ENCODE data around the gene USP12. TPM values are rescaled to one million over a fixed set of nuclear protein-coding genes. Genes with fewer than 3 reads are reported as not detected.

USP12 gene
- total RNA-seq, 1 donor from 2014 or later = 24.9 TPM

DNA sequence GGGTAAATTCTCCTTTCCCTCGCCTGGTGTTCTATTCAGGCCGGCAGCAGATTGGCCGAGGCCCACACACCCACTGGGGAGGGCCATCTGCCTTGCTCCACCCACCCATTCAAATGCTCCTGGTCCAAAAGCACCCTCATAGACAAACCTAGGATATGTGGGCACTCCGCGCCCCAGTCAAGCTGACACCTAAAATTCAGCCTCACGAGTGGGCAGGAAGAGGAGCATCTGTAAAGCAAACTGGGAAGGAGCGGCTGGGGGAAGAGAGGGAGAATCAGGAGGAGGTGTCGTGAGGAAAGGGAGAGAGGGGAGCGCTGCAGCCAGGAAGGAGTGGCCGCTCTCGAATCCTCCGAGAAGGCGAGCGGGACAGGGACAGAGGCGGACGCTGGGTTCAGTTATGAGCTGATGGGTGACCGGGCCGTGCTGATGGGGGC, 136.9 kb downstream of the USP12 start:
- no peaks in the 10 kb centered on the region for H3K36me3 Mint-ChIP-seq (ENCODE audit: unreplicated experiment)
- DNase-seq = no peak
- H3K4me3 Mint-ChIP-seq (ENCODE audit: unreplicated experiment) = peak overlapping the region; percentile 76
- peaks cover 28% of the 10 kb centered on the region for H3K4me1 Mint-ChIP-seq (ENCODE audit: low read depth, unreplicated experiment)
- peaks cover 8% of the 10 kb centered on the region for H3K9me3 Mint-ChIP-seq (ENCODE audit: unreplicated experiment)
- TF ChIP-seq, protein P1, sequence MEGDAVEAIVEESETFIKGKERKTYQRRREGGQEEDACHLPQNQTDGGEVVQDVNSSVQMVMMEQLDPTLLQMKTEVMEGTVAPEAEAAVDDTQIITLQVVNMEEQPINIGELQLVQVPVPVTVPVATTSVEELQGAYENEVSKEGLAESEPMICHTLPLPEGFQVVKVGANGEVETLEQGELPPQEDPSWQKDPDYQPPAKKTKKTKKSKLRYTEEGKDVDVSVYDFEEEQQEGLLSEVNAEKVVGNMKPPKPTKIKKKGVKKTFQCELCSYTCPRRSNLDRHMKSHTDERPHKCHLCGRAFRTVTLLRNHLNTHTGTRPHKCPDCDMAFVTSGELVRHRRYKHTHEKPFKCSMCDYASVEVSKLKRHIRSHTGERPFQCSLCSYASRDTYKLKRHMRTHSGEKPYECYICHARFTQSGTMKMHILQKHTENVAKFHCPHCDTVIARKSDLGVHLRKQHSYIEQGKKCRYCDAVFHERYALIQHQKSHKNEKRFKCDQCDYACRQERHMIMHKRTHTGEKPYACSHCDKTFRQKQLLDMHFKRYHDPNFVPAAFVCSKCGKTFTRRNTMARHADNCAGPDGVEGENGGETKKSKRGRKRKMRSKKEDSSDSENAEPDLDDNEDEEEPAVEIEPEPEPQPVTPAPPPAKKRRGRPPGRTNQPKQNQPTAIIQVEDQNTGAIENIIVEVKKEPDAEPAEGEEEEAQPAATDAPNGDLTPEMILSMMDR (IDR thresholded peaks at IDR 0.05; ENCODE audit: partially characterized antibody, unreplicated experiment) = no peak
- H3K27me3 Mint-ChIP-seq (ENCODE audit: unreplicated experiment) = peaks cover 8% of the 10 kb centered on the region
- H3K27ac Mint-ChIP-seq (ENCODE audit: unreplicated experiment) = peak overlapping the region; percentile 14

DNA sequence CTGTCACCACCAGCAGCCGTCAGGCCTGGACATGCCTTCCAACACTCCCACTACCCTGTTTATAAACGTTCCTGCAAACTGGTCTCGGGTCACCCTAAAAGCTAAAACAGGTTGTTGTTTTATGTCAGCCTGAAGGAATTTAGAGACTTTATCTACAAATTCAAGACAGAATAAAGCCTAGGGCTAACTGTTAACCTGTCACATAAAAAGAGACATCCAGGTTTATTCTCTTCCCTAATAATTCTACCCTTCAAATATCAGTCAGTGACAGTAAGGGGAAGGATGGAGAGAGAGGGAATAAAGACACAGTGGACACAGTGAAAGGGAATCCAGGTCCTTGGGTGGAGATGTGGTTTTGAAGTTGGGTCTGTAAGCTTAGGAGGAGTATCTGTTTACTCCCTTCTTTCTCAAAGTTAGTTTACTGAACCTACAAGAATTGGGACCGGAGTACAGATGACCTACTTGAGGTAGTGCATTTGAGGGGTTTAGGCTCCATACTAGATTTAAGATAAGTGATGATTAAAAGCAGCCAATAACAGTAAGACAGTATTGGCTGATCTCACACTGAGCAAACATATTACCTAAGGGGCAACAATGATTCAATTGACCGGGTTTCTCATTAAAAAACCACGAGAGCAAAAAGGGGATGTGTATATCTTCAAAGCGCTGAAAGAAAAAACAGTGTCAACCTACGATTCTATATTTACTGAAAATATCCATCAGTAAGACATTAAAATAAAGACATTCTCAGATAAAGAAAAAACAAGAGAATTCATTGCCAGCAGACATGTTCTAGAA, 142.7 kb downstream of the USP12 start:
- Mint-ChIP-seq H3K27me3 (ENCODE audit: unreplicated experiment) (no peaks in the 10 kb centered on the region), H3K4me1 (ENCODE audit: low read depth, unreplicated experiment) (no peaks in the 10 kb centered on the region), H3K4me3 (ENCODE audit: unreplicated experiment) (no peak overlapping the region), H3K9me3 (ENCODE audit: unreplicated experiment) (no peaks in the 10 kb centered on the region), H3K27ac (ENCODE audit: unreplicated experiment) (no peak overlapping the region), H3K36me3 (ENCODE audit: unreplicated experiment) (peaks cover 4% of the 10 kb centered on the region)
- DNase-seq = no peak
- TF ChIP-seq, protein P1 (IDR thresholded peaks at IDR 0.05; ENCODE audit: partially characterized antibody, unreplicated experiment) = no peak

DNA sequence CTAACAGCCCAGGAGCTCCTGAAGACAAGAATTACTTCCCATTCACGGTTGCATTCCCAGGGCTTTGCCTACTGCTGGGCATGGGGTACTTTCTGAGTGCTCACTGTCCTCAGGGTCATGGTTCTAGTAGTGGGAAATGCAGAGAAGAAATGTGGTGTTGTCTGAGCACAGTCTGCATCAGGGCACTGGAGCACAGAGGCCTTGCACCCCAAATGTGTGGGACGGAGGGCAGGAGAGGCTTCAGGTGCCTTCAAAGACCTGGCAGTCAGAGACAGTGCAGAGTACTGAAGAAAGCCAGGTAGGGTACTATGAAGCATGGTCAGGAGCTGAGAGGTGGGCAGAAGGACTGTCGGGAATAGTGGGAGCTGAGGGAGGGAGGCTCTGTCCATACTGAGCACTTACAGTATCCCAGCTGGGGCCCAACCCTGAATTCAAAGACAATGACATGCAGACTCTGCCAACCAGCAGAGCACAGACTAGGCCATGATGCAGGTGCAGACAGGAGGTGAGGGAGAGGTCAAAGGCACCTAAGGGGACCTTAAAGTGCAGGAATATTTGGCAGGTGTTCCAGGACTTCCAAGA, 144.4 kb downstream of the USP12 start:
- no peak overlapping the region for H3K4me3 Mint-ChIP-seq (ENCODE audit: unreplicated experiment)
- H3K27ac Mint-ChIP-seq (ENCODE audit: unreplicated experiment) = no peak overlapping the region
- H3K4me1 Mint-ChIP-seq (ENCODE audit: low read depth, unreplicated experiment) = no peaks in the 10 kb centered on the region
- no peak for DNase-seq
- peaks cover under 1% of the 10 kb centered on the region for H3K9me3 Mint-ChIP-seq (ENCODE audit: unreplicated experiment)
- TF ChIP-seq, protein P1 (IDR thresholded peaks at IDR 0.05; ENCODE audit: partially characterized antibody, unreplicated experiment) = no peak
- H3K27me3 Mint-ChIP-seq (ENCODE audit: unreplicated experiment) = no peaks in the 10 kb centered on the region
- H3K36me3 Mint-ChIP-seq (ENCODE audit: unreplicated experiment) = peaks cover 4% of the 10 kb centered on the region

DNA sequence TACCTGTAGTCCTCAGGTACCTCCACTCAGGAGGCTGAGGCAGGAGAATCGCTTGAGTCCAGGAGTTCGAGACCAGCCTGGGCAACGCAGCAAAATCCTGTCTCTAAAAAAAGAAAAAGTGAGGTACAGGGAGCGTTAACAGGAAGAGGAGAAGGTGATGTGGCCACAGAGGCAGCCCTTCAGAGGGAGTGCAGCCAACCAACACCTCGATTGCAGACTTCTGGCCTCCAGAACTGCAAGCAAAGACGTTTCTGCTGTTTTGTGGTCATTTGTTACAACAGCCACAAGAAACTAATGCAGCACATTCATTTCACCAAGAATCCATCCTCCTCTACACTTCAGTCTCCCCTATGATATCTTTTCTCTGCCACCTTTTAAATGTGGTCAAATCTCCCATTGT, 145.2 kb downstream of the USP12 start:
- TF ChIP-seq, protein P1 (IDR thresholded peaks at IDR 0.05; ENCODE audit: partially characterized antibody, unreplicated experiment) = no peak
- H3K9me3 Mint-ChIP-seq (ENCODE audit: unreplicated experiment) = peaks cover 1% of the 10 kb centered on the region
- no peak overlapping the region for H3K4me3 Mint-ChIP-seq (ENCODE audit: unreplicated experiment)
- DNase-seq = no peak
- no peaks in the 10 kb centered on the region for H3K4me1 Mint-ChIP-seq (ENCODE audit: low read depth, unreplicated experiment)
- peaks cover 1% of the 10 kb centered on the region for H3K27me3 Mint-ChIP-seq (ENCODE audit: unreplicated experiment)
- no peak overlapping the region for H3K27ac Mint-ChIP-seq (ENCODE audit: unreplicated experiment)
- H3K36me3 Mint-ChIP-seq (ENCODE audit: unreplicated experiment) = peaks cover 4% of the 10 kb centered on the region

Data from glutamatergic neuron (in vitro differentiated cells).